ENCODE results near the gene RARS2. TPM values are rescaled to one million over a fixed set of nuclear protein-coding genes. Genes with fewer than 3 reads are reported as not detected.

RARS2 gene
- total RNA-seq, 3 donors from 2014 or later: 27.8 to 34.4 (median 30.7) TPM

- no peak for ATAC-seq
- no peak for TF ChIP-seq CTCF (IDR thresholded peaks at IDR 0.05)
- H3K4me1 ChIP-seq (ENCODE audit: low read depth): peaks cover 24% of the 10 kb centered on the region
- H3K9me3 ChIP-seq: no peaks in the 10 kb centered on the region
- H3K4me3 ChIP-seq: peak overlapping the region; percentile 77
- H3K36me3 ChIP-seq (ENCODE audit: low read depth): no peaks in the 10 kb centered on the region
- intact Hi-C loops (cut with DNase I, micrococcal nuclease): no loop called here
- no peak for DNase-seq
Observed at GRCh38 chr6:87588756-87589407, 905 bp downstream of the RARS2 start.

GRCh38 chr6:87586371-87587077 is 3.3 kb downstream of the RARS2 start:
- H3K4me3 ChIP-seq: no peak overlapping the region
- intact Hi-C loops (cut with DNase I, micrococcal nuclease): no loop called here
- peaks cover 24% of the 10 kb centered on the region for H3K4me1 ChIP-seq (ENCODE audit: low read depth)
- ATAC-seq (no peak), DNase-seq (no peak)
- no peak for TF ChIP-seq CTCF (IDR thresholded peaks at IDR 0.05)
- H3K36me3 ChIP-seq (ENCODE audit: low read depth): no peaks in the 10 kb centered on the region
- no peaks in the 10 kb centered on the region for H3K9me3 ChIP-seq

GRCh38 chr6:87583822-87584221 is 6.0 kb downstream of the RARS2 start:
- no peaks in the 10 kb centered on the region for H3K9me3 ChIP-seq
- intact Hi-C loops (cut with DNase I, micrococcal nuclease): no loop called here
- DNase-seq (no peak), ATAC-seq (no peak)
- no peak for TF ChIP-seq CTCF (IDR thresholded peaks at IDR 0.05)
- peaks cover 13% of the 10 kb centered on the region for H3K4me1 ChIP-seq (ENCODE audit: low read depth)
- H3K4me3 ChIP-seq: no peak overlapping the region
- no peaks in the 10 kb centered on the region for H3K36me3 ChIP-seq (ENCODE audit: low read depth)

- intact Hi-C loops (cut with DNase I, micrococcal nuclease): no loop called here
- DNase-seq (peak in 1 of 3 donors; percentile 19), ATAC-seq (peak; percentile 92)
- Histone ChIP-seq H3K4me3 (no peak overlapping the region), H3K36me3 (ENCODE audit: low read depth) (no peaks in the 10 kb centered on the region), H3K4me1 (ENCODE audit: low read depth) (peaks cover 22% of the 10 kb centered on the region), H3K9me3 (no peaks in the 10 kb centered on the region)
- no peak for TF ChIP-seq CTCF (IDR thresholded peaks at IDR 0.05)
Observed at GRCh38 chr6:87575423-87575822, 14.4 kb downstream of the RARS2 start.

- TF ChIP-seq CTCF (IDR thresholded peaks at IDR 0.05): no peak
Observed at GRCh38 chr6:87574237-87574804, 15.5 kb downstream of the RARS2 start.

More at GRCh38 chr6:87574237-87574804, 15.5 kb downstream of the RARS2 start:
- H3K9me3 ChIP-seq: no peaks in the 10 kb centered on the region
- H3K4me3 ChIP-seq: no peak overlapping the region
- H3K4me1 ChIP-seq (ENCODE audit: low read depth): peaks cover 22% of the 10 kb centered on the region
- H3K36me3 ChIP-seq (ENCODE audit: low read depth): no peaks in the 10 kb centered on the region
- DNase-seq: no peak
- intact Hi-C loops (cut with DNase I, micrococcal nuclease): no loop called here
- no peak for ATAC-seq
